MM.1S (cell line): Measurements from ENCODE around the gene ATP6V1B1.

Experiments
- EZH2 ChIP-seq: fragments of 300-600 bp; sonication (generic); optimal IDR thresholded peaks from 2 replicates; pipeline ENCODE3; 2017; ENCODE audit warnings: low read depth, mild to moderate bottlenecking, antibody characterized with exemption, low read length, mixed read lengths
- EZH2phosphoT487 ChIP-seq: fragments of 300-600 bp; sonication (generic); IDR thresholded peaks from 2 replicates; pipeline ENCODE4 v1.6.1; 2018; ENCODE audit warnings: antibody characterized with exemption, low read length
- TF ChIP-seq, protein P1 (sequence below): fragments of 300-600 bp; sonication (generic); IDR thresholded peaks from 2 replicates; pipeline ENCODE4 v1.5.1; 2016; ENCODE audit warnings: antibody characterized with exemption, low read length, mixed read lengths

DNA sequence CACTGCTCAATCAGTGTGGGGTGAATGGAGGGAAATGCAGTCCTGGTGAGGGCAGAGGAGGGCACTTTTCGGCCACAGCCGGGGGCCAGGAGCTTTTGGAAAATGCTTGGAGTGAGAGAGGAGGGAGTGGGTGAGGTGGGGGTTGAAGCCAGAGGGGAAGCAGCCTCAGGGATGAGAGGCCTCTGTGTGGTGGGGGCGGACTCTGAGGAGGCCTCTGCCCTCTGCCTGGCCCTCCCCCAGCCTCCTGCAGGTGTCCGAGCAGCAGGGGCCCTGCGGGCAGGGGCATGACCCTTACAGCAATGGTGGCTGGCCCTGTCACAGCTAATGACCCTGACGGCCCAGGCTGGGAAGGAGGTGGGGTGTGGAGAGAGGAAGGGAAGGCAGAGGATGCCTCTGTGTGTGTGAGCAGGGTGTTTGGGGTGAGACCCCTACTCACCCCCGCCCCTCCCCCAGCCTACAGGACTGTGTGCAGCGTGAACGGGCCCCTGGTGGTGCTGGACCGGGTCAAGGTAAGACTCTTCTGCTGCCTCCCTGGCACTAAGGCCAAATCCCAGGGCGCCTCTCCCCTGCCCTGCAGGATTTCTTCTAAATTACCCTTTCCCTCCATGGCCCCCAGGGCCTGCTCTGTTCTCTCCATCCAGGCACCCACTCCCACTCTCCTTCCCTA, 7.6 kb downstream of the ATP6V1B1 start:
- TF ChIP-seq, protein P1, sequence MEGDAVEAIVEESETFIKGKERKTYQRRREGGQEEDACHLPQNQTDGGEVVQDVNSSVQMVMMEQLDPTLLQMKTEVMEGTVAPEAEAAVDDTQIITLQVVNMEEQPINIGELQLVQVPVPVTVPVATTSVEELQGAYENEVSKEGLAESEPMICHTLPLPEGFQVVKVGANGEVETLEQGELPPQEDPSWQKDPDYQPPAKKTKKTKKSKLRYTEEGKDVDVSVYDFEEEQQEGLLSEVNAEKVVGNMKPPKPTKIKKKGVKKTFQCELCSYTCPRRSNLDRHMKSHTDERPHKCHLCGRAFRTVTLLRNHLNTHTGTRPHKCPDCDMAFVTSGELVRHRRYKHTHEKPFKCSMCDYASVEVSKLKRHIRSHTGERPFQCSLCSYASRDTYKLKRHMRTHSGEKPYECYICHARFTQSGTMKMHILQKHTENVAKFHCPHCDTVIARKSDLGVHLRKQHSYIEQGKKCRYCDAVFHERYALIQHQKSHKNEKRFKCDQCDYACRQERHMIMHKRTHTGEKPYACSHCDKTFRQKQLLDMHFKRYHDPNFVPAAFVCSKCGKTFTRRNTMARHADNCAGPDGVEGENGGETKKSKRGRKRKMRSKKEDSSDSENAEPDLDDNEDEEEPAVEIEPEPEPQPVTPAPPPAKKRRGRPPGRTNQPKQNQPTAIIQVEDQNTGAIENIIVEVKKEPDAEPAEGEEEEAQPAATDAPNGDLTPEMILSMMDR, result no peak
- TF ChIP-seq EZH2phosphoT487 (no peak), EZH2 (no peak)
